Stomach (tissue), 9 donors: ENCODE measurements around the gene PLAAT3. TPM values are rescaled to one million over a fixed set of nuclear protein-coding genes. Genes with fewer than 3 reads are reported as not detected.

Experiments used
- DNase-seq, 2 donors: peaks; one replicate each; pipeline versions ENCODE4 v3.0.0 to v3.0.0-alpha.2; 2013 to 2019
- H3K27ac ChIP-seq, 5 donors: fragments of 200-600 bp in 4 of 5; sonication (generic) in 4 of 5; one replicate each; pipeline ENCODE4 v1.5.1; 2013 to 2019; ENCODE audit warnings: mild to moderate bottlenecking in 1 of 5, moderate library complexity in 1 of 5
- H3K27me3 ChIP-seq, 3 donors: fragments of 200-600 bp; sonication (generic); one replicate each; pipeline ENCODE4 v1.5.1; 2017 to 2019; ENCODE audit warnings: mixed run types in 1 of 3
- H3K36me3 ChIP-seq, 4 donors: fragments of 200-600 bp; sonication (generic); 1 replicate in 3 of 4; 2 replicates in 1 of 4; pipeline ENCODE4 v1.5.1; 2016 to 2019
- H3K4me1 ChIP-seq, 4 donors: fragments of 200-600 bp; sonication (generic); one replicate each; pipeline ENCODE4 v1.5.1; 2016 to 2019
- H3K4me3 ChIP-seq, 4 donors: fragments of 200-600 bp; sonication (generic) in 3 of 4; one replicate each; pipeline ENCODE4 v1.5.1; 2016 to 2019; ENCODE audit warnings: mild to moderate bottlenecking in 1 of 4
- H3K9me3 ChIP-seq, 4 donors: fragments of 200-600 bp; sonication (generic); one replicate each; pipeline ENCODE4 v1.5.1; 2016 to 2019
- EP300 ChIP-seq: sonication (generic); formaldehyde crosslinking; IDR thresholded peaks from one replicate; pipeline ENCODE4 v1.6.1; 2017; ENCODE audit warnings: antibody characterized with exemption
- POLR2A ChIP-seq, 4 donors: fragments of 450-650 bp; IDR thresholded peaks; one replicate each; pipeline ENCODE4 v1.6.1; 2016; ENCODE audit warnings: antibody characterized with exemption in 4 of 4, control low read depth in 2 of 4, mild to moderate bottlenecking in 1 of 4, moderate library complexity in 1 of 4
- POLR2AphosphoS5 ChIP-seq, 3 donors: sonication (generic); formaldehyde crosslinking; IDR thresholded peaks; one replicate each; pipeline ENCODE4 v1.6.1; 2016; ENCODE audit warnings: antibody characterized with exemption in 3 of 3
- WGBS, 5 donors: extraction: QIAGEN DNeasy Blood & Tissue Kit in 3 of 5; methylation state at CpG; one replicate each; pipeline versions ENCODE4 v1.1.5 to v1.1.7; 2013 to 2018; 5-methylcytosine and 5-hydroxymethylcytosine counted together
- intact Hi-C: fragments of 100-400 bp; cut with DNase I; formaldehyde crosslinking; loops from one replicate; pipeline ENCODE4 v1.15.1; 2023; ENCODE audit warnings: low total_unique reads
- polyA plus RNA-seq, 3 donors: library from polyadenylated mRNA; stranded (reverse); fragments of 200-250 nt; gene quantifications; one replicate each; pipeline ENCODE4 v1.2.3, GENCODE V29; 2013
- total RNA-seq, 5 donors: library from RNA; depleted of rRNA; stranded (reverse); fragments of >200 nt; gene quantifications; one replicate each; pipeline versions ENCODE4 v1.1.0 to v1.2.3, GENCODE V29; 2014 to 2016
- TF ChIP-seq, protein P1 (sequence below), 7 experiments: fragments of 450-650 bp in 4 of 7; fragments of 200-600 bp in 3 of 7; sonication (generic) in 3 of 7; IDR thresholded peaks; one replicate each; pipeline ENCODE4 v1.5.1; 2016 to 2019; ENCODE audit warnings: antibody characterized with exemption in 7 of 7, control low read depth in 2 of 7, mild to moderate bottlenecking in 1 of 7
- donor health status: healthy with polysubstance abuse.
- donor health status: Bipolar disorder and iron deficiency.
- donor health status: healthy.

Gene PLAAT3
- total and polyA plus RNA-seq, 8 donors = 10.6 to 75.0 (median 38.5) TPM; not detected in 2

DNA sequence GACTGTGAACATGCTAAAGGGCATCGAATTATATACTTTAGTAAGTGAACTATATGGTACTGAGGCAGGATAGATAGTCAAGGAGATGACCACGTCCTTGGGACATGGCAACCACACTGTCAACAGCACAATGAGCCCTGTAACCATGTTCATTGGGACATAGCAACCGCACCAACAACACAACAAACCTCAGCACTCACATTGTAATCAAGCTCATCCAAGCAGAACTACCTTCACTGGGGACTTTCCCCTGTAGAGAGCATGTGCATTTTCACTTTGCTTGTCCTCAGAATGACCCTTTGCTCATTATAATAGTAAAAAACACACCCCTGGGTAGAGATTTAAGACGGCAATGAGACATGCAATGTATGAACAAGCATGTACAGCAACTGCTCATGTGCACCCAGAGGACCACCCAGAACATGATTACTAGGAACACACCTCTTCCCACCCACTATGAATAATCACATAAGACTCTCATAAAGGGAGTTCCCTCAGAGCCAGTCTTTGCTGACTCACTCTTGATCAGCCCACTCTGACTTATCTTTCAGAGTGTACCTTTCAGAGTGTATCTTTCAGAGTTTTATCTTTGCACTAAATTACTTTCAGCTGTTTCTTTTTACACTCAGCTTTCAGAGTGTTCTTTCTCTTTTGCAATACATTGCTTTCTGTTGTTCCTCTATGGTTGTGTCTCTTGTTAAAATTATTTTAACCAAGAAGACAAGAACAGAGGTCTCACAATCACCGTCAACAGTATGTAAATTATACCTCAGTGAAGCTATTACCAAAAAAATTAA is 47.0 kb downstream of the PLAAT3 start:
- Histone ChIP-seq H3K4me3 (no peak overlapping the region), H3K27ac (peak overlapping the region; percentile 76 to 92 (median 82)), H3K36me3 (no peaks in the 10 kb centered on the region), H3K4me1 (peaks cover 8 to 40% (median 27%) of the 10 kb centered on the region in 4 donors), H3K9me3 (no peaks in the 10 kb centered on the region), H3K27me3 (no peaks in the 10 kb centered on the region)
- intact Hi-C loops = no loop called here
- DNase-seq = peak in 1 of 2 donors; percentile 91
- 28 to 41% (median 36%) methylated on average over 5 of the region's 5 CpGs for WGBS, 5 donors
- TF ChIP-seq POLR2A (IDR thresholded peaks at IDR 0.05) (no peak), POLR2AphosphoS5 (IDR thresholded peaks at IDR 0.05) (peak in 2 of 3 donors; percentile 52 to 80)

DNA sequence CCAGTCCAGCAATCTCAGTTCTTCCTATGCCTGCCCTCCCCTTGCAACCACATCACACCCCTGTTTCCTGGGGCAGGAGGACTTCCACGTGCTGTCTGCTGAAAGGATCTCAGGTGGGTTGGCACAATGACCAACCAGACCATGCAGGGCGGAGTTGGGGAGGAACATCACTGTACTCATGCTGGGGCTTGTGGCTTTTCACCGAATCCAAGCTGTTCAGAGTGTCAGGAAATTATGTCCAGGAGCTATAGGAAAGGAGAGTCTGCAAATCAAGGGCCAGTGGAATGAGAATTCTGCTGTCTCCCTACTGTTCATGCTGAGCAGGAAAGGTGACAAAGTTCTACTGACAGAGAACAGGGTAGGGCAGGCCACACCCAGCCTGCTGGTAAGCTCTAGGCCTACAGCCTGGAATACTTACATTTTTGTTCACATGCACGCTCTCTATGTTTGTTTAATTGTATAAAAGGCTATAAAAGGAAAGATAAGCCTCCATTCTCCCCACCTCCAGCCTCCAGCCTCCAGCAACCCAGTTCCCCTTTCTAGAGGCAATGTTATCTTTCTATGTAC is 49.4 kb downstream of the PLAAT3 start:
- Histone ChIP-seq H3K27ac (peak overlapping the region; percentile 76 to 92 (median 81)), H3K9me3 (no peaks in the 10 kb centered on the region), H3K4me1 (peaks cover 8 to 54% (median 41%) of the 10 kb centered on the region in 4 donors), H3K27me3 (no peaks in the 10 kb centered on the region), H3K4me3 (no peak overlapping the region), H3K36me3 (no peaks in the 10 kb centered on the region)
- intact Hi-C loops = no loop called here
- TF ChIP-seq EP300 = no peak
- TF ChIP-seq, protein P1, sequence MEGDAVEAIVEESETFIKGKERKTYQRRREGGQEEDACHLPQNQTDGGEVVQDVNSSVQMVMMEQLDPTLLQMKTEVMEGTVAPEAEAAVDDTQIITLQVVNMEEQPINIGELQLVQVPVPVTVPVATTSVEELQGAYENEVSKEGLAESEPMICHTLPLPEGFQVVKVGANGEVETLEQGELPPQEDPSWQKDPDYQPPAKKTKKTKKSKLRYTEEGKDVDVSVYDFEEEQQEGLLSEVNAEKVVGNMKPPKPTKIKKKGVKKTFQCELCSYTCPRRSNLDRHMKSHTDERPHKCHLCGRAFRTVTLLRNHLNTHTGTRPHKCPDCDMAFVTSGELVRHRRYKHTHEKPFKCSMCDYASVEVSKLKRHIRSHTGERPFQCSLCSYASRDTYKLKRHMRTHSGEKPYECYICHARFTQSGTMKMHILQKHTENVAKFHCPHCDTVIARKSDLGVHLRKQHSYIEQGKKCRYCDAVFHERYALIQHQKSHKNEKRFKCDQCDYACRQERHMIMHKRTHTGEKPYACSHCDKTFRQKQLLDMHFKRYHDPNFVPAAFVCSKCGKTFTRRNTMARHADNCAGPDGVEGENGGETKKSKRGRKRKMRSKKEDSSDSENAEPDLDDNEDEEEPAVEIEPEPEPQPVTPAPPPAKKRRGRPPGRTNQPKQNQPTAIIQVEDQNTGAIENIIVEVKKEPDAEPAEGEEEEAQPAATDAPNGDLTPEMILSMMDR (IDR thresholded peaks at IDR 0.05) = peak in 2 of 7 experiments; percentile 9 to 17
- no peak for TF ChIP-seq POLR2A (IDR thresholded peaks at IDR 0.05)
- TF ChIP-seq POLR2AphosphoS5 (IDR thresholded peaks at IDR 0.05) = peak in 2 of 3 donors; percentile 65
- 35 to 48% (median 43%) methylated on average over 4 of the region's 4 CpGs for WGBS, 5 donors
- peak; percentile 73 to 87 for DNase-seq

DNA sequence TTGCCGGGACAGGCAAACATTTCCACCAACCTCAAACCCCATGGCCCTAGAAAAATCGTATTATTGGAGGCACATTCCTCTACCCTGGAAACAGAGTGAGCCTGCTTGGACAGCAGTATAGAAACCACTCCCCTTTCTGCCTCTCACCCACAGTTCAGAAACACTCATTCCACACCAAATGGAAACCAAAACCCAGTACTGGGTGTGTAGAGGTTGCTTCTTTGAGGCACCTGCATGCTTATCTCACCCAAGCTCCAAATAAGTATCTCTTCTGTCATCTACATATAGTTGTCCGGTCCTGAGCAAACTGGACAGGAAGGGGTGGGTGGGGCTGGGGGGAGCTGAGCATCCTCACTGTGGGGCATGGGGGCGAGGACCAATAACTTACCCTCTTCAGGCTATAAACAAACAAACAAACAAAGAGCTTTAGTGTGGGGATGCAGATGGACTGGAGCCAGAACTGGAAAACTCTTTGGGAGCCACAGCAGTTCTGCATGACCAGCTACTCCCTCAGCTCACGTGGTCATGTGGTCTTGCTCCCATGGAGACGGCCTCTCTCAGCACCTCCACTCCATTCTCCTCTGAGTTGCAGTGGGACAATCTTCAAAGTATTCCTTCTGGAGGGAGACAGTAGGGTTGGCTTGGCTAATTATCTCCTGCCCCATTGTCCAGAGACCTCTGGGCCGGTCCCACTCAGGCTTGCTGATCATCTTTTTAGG is 50.0 kb downstream of the PLAAT3 start:
- Histone ChIP-seq H3K4me3 (no peak overlapping the region), H3K27ac (peak overlapping the region; percentile 76 to 92 (median 81)), H3K4me1 (peaks cover 8 to 60% (median 44%) of the 10 kb centered on the region in 4 donors), H3K9me3 (no peaks in the 10 kb centered on the region), H3K27me3 (no peaks in the 10 kb centered on the region), H3K36me3 (no peaks in the 10 kb centered on the region)
- peak; percentile 46 to 48 for DNase-seq
- 51 to 76% (median 67%) methylated on average over 7 of the region's 7 CpGs for WGBS, 5 donors
- intact Hi-C loops = no loop called here
- TF ChIP-seq, protein P1 (IDR thresholded peaks at IDR 0.05) = no peak
- TF ChIP-seq POLR2A (IDR thresholded peaks at IDR 0.05) = no peak
- no peak for TF ChIP-seq EP300

DNA sequence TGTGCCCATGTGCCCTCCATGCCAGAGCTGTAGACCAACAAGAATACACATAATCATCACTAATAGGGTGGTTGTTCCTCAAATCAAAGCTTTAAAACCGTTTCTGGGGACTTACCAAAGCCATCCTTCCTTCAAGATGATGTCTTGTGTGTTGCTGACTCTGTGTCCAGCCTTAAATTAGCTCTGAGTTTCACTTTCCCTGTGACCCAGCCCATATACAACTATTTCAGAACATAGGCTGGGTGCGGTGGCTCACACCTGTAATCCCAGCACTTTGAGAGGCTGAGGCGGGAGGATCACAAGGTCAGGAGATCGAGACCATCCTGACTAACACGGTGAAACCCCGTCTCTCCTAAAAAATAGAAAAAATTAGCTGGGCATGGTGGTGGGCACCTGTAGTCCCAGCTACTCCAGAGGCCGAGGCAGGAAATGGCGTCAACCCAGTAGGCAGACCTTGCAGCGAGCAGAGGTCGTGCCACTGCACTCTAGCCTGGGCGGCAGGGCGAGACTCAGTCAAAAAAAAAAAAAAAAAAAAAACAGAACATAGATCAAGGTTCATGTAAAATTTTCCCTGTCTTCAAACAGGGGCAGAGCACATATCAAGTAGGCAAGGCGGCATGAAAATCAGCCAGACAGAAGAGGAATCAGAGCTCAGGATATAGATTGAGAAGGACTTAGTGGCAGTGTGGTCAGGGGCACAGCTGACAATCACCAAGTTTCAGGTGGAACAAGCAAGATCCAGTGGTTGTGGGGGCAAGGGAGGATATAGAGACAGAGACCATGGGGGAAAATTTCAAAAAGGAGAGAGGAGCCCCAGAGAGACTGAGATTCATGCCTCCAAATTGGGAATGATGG is 50.8 kb downstream of the PLAAT3 start, which contains the start of gene PLAAT2:
PLAAT2 (minus strand) TSS at position 179 of the 855 bp plus-strand sequence; CDS start at position 124, 55 bp downstream.
- H3K4me1 ChIP-seq = peaks cover 13 to 64% (median 44%) of the 10 kb centered on the region in 4 donors
- 75 to 90% (median 85%) methylated on average over 12 to 13 of the region's 13 CpGs for WGBS, 5 donors
- TF ChIP-seq EP300 = no peak
- TF ChIP-seq POLR2A (IDR thresholded peaks at IDR 0.05) = no peak
- TF ChIP-seq, protein P1 (IDR thresholded peaks at IDR 0.05) = no peak
- no peak for TF ChIP-seq POLR2AphosphoS5 (IDR thresholded peaks at IDR 0.05)
- peak within 1 kb of the TSS in 1 of 4 donors; percentile 16 for H3K4me3 ChIP-seq
- peak within 1 kb of the TSS; percentile 76 to 92 (median 81) for H3K27ac ChIP-seq
- intact Hi-C loops = no loop called here
- H3K27me3 ChIP-seq = no peaks in the 10 kb centered on the region
- DNase-seq = no peak
- H3K36me3 ChIP-seq = no peaks in the 10 kb centered on the region
- H3K9me3 ChIP-seq = no peaks in the 10 kb centered on the region
